ENCODE results near the gene ADAP2.

- no peak for TF ChIP-seq GATA2 (IDR thresholded peaks at IDR 0.05; ENCODE audit: low read depth, low read length)
- TF ChIP-seq GATA3 (IDR thresholded peaks at IDR 0.05; ENCODE audit: low read depth, low read length): no peak
Measured at GRCh38 chr17:30947796-30948195, 26.1 kb downstream of the ADAP2 start.
